ENCODE measurements around the gene NCKAP5.

DNA sequence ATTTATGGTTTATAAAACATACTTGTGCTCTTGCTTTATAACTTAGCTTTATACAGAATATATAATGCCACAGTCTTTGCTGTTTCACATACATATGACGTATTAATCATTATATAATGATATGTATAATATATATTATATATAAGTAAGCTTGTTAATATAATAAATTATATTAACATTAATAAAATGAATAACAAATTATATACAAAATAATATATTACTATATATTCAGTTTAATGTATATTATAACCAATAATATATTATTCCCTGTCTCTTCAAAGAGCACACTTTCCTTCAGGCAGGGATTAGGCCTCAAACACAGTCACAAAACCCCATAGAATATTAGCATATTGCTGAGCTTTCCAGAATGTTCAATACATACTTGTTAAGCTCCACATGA is 427.6 kb downstream of the NCKAP5 start:
- TF ChIP-seq GRHL1 (CRISPR knock-in tag; conservative IDR thresholded peaks at IDR 0.05) (no peak), ZBTB34 (CRISPR knock-in tag; IDR thresholded peaks at IDR 0.05) (no peak), CBX2 (IDR thresholded peaks at IDR 0.05; ENCODE audit: low read depth, low read length) (no peak), CBX2 (CRISPR knock-in tag; IDR thresholded peaks at IDR 0.05; ENCODE audit: low read depth) (no peak)

Data from HepG2 (cell line).